ENCODE data around the gene SYT5. TPM values are rescaled to one million over a fixed set of nuclear protein-coding genes. Genes with fewer than 3 reads are reported as not detected.
"Not testable (repeated sequence)": the region's sequence is repeated elsewhere in the genome, so short reads cannot be mapped to it uniquely, and the experiment has no call there.

Gene SYT5
- under 1 TPM; 0.18 to 0.60 (median 0.41) TPM for polyA plus RNA-seq (ENCODE audit: insufficient read length in 3 of 3)

GRCh38 chr19:55179606-55180484, at the start of gene SYT5:
TSS of gene SYT5 (minus strand) at chr19:55180289. CDS start at chr19:55179041, 1,248 bp downstream.
- no peak for DNase-seq (ENCODE audit: low read depth in 3 of 3, low spot score in 2 of 3)

GRCh38 chr19:55229789-55230182, 49.7 kb upstream of the SYT5 start:
- no peak for DNase-seq (ENCODE audit: low read depth in 3 of 3, low spot score in 2 of 3)

- DNase-seq (ENCODE audit: low read depth in 3 of 3, low spot score in 2 of 3): no peak
Measured at GRCh38 chr19:55229145-55229788, 49.2 kb upstream of the SYT5 start.

- DNase-seq (ENCODE audit: low read depth in 3 of 3, low spot score in 2 of 3): no peak
Measured at GRCh38 chr19:55228403-55229031, 48.4 kb upstream of the SYT5 start, which contains the start of gene TMEM86B. TSS of gene TMEM86B (minus strand) at chr19:55228763. CDS start at chr19:55228741, 22 bp downstream.

- DNase-seq (ENCODE audit: low read depth in 3 of 3, low spot score in 2 of 3): no peak
Measured at GRCh38 chr19:55228015-55228391, 47.9 kb upstream of the SYT5 start.

GRCh38 chr19:55227241-55228014, 47.3 kb upstream of the SYT5 start:
- no peak for DNase-seq (ENCODE audit: low read depth in 3 of 3, low spot score in 2 of 3)

- DNase-seq (ENCODE audit: low read depth in 3 of 3, low spot score in 2 of 3): no peak
Measured at GRCh38 chr19:55226788-55227187, 46.7 kb upstream of the SYT5 start.

GRCh38 chr19:55226273-55226672, 46.2 kb upstream of the SYT5 start:
- DNase-seq (ENCODE audit: low read depth in 3 of 3, low spot score in 2 of 3): no peak

- no peak for DNase-seq (ENCODE audit: low read depth in 3 of 3, low spot score in 2 of 3)
Measured at GRCh38 chr19:55225415-55225958, 45.4 kb upstream of the SYT5 start.

- not testable (repeated sequence) for DNase-seq (ENCODE audit: low read depth in 3 of 3, low spot score in 2 of 3)
Measured at GRCh38 chr19:55224679-55225414, 44.8 kb upstream of the SYT5 start.

GRCh38 chr19:55224038-55224665, 44.1 kb upstream of the SYT5 start:
- DNase-seq (ENCODE audit: low read depth in 3 of 3, low spot score in 2 of 3): no peak

GRCh38 chr19:55223291-55224037, 43.4 kb upstream of the SYT5 start:
- no peak for DNase-seq (ENCODE audit: low read depth in 3 of 3, low spot score in 2 of 3)

- no peak for DNase-seq (ENCODE audit: low read depth in 3 of 3, low spot score in 2 of 3)
Measured at GRCh38 chr19:55220525-55220924, 40.4 kb upstream of the SYT5 start.

GRCh38 chr19:55216461-55217198, 36.5 kb upstream of the SYT5 start:
- peak; percentile 25 to 73 (median 57) for DNase-seq (ENCODE audit: low read depth in 3 of 3, low spot score in 2 of 3)

- no peak for DNase-seq (ENCODE audit: low read depth in 3 of 3, low spot score in 2 of 3)
Measured at GRCh38 chr19:55213547-55213946, 33.5 kb upstream of the SYT5 start.

- DNase-seq (ENCODE audit: low read depth in 3 of 3, low spot score in 2 of 3): no peak
Measured at GRCh38 chr19:55212447-55212846, 32.4 kb upstream of the SYT5 start.

GRCh38 chr19:55209693-55210472, 29.8 kb upstream of the SYT5 start:
- no peak for DNase-seq (ENCODE audit: low read depth in 3 of 3, low spot score in 2 of 3)
